Stomach (tissue), 9 donors: ENCODE data around the gene KSR2. TPM values are rescaled to one million over a fixed set of nuclear protein-coding genes. Genes with fewer than 3 reads are reported as not detected.

Experiments used
- DNase-seq, 2 donors: peaks; one replicate each; pipeline versions ENCODE4 v3.0.0 to v3.0.0-alpha.2; 2013 to 2019
- H3K27ac ChIP-seq, 5 donors: fragments of 200-600 bp in 4 of 5; sonication (generic) in 4 of 5; one replicate each; pipeline ENCODE4 v1.5.1; 2013 to 2019; ENCODE audit warnings: mild to moderate bottlenecking in 1 of 5, moderate library complexity in 1 of 5
- H3K27me3 ChIP-seq, 3 donors: fragments of 200-600 bp; sonication (generic); one replicate each; pipeline ENCODE4 v1.5.1; 2017 to 2019; ENCODE audit warnings: mixed run types in 1 of 3
- H3K36me3 ChIP-seq, 4 donors: fragments of 200-600 bp; sonication (generic); 1 replicate in 3 of 4; 2 replicates in 1 of 4; pipeline ENCODE4 v1.5.1; 2016 to 2019
- H3K4me1 ChIP-seq, 4 donors: fragments of 200-600 bp; sonication (generic); one replicate each; pipeline ENCODE4 v1.5.1; 2016 to 2019
- H3K4me3 ChIP-seq, 4 donors: fragments of 200-600 bp; sonication (generic) in 3 of 4; one replicate each; pipeline ENCODE4 v1.5.1; 2016 to 2019; ENCODE audit warnings: mild to moderate bottlenecking in 1 of 4
- H3K9me3 ChIP-seq, 4 donors: fragments of 200-600 bp; sonication (generic); one replicate each; pipeline ENCODE4 v1.5.1; 2016 to 2019
- CTCF ChIP-seq, 7 experiments: fragments of 450-650 bp in 4 of 7; fragments of 200-600 bp in 3 of 7; sonication (generic) in 3 of 7; IDR thresholded peaks; one replicate each; pipeline ENCODE4 v1.5.1; 2016 to 2019; ENCODE audit warnings: antibody characterized with exemption in 7 of 7, control low read depth in 2 of 7, mild to moderate bottlenecking in 1 of 7
- EP300 ChIP-seq: sonication (generic); formaldehyde crosslinking; IDR thresholded peaks from one replicate; pipeline ENCODE4 v1.6.1; 2017; ENCODE audit warnings: antibody characterized with exemption
- POLR2A ChIP-seq, 4 donors: fragments of 450-650 bp; IDR thresholded peaks; one replicate each; pipeline ENCODE4 v1.6.1; 2016; ENCODE audit warnings: antibody characterized with exemption in 4 of 4, control low read depth in 2 of 4, mild to moderate bottlenecking in 1 of 4, moderate library complexity in 1 of 4
- POLR2AphosphoS5 ChIP-seq, 3 donors: sonication (generic); formaldehyde crosslinking; IDR thresholded peaks; one replicate each; pipeline ENCODE4 v1.6.1; 2016; ENCODE audit warnings: antibody characterized with exemption in 3 of 3
- WGBS, 5 donors: extraction: QIAGEN DNeasy Blood & Tissue Kit in 3 of 5; methylation state at CpG; one replicate each; pipeline versions ENCODE4 v1.1.5 to v1.1.7; 2013 to 2018; 5-methylcytosine and 5-hydroxymethylcytosine counted together
- intact Hi-C: fragments of 100-400 bp; cut with DNase I; formaldehyde crosslinking; loops from one replicate; pipeline ENCODE4 v1.15.1; 2023; ENCODE audit warnings: low total_unique reads
- polyA plus RNA-seq, 3 donors: library from polyadenylated mRNA; stranded (reverse); fragments of 200-250 nt; gene quantifications; one replicate each; pipeline ENCODE4 v1.2.3, GENCODE V29; 2013
- total RNA-seq, 5 donors: library from RNA; depleted of rRNA; stranded (reverse); fragments of >200 nt; gene quantifications; one replicate each; pipeline versions ENCODE4 v1.1.0 to v1.2.3, GENCODE V29; 2014 to 2016
- donor health status: healthy with polysubstance abuse.
- donor health status: Bipolar disorder and iron deficiency.
- donor health status: healthy.

The KSR2 gene
- total and polyA plus RNA-seq, 8 donors, result 0.03 to 1.4 (median 0.26) TPM; not detected in 2

DNA sequence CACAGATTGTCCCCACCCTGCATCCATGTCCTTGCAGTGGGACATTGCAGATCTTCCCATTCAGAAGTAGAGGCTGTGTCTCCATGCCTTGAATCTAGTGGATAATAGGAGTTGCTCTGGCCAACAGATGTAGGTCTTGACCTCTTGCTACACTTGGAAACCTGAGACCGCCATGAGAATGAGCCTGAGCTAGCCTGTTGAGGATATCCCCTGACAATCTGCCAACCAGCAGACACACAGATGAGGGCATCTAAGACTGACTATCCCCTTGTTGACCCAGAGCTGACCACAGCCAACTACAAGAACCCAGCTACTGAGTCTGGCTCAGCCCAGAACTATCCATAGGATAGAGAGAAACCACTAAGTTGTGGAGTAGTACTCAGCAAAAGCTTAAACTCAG is 446.2 kb downstream of the KSR2 start:
- 67 to 100% (median 78%) methylated on average over 1 of the region's 1 CpG for WGBS, 5 donors
- Histone ChIP-seq H3K4me3 (no peak overlapping the region), H3K27me3 (no peaks in the 10 kb centered on the region), H3K4me1 (peaks cover 0 to 7% (median 3%) of the 10 kb centered on the region in 4 donors), H3K36me3 (no peaks in the 10 kb centered on the region), H3K9me3 (no peaks in the 10 kb centered on the region), H3K27ac (no peak overlapping the region)
- DNase-seq, result no peak
- intact Hi-C loops, result no loop called here
- TF ChIP-seq EP300, result no peak
- TF ChIP-seq POLR2A (IDR thresholded peaks at IDR 0.05), result no peak
- no peak for TF ChIP-seq POLR2AphosphoS5 (IDR thresholded peaks at IDR 0.05)
- TF ChIP-seq CTCF (IDR thresholded peaks at IDR 0.05), result no peak

GRCh38 chr12:117521867-117522266 is 446.9 kb downstream of the KSR2 start:
- Histone ChIP-seq H3K27ac (no peak overlapping the region), H3K27me3 (no peaks in the 10 kb centered on the region), H3K9me3 (peaks cover 0 to 3% (median 0%) of the 10 kb centered on the region in 4 donors), H3K36me3 (no peaks in the 10 kb centered on the region), H3K4me1 (peaks cover 0 to 7% (median 3%) of the 10 kb centered on the region in 4 donors), H3K4me3 (no peak overlapping the region)
- no peak for TF ChIP-seq POLR2A (IDR thresholded peaks at IDR 0.05)
- no peak for TF ChIP-seq POLR2AphosphoS5 (IDR thresholded peaks at IDR 0.05)
- TF ChIP-seq EP300, result no peak
- TF ChIP-seq CTCF (IDR thresholded peaks at IDR 0.05), result no peak
- intact Hi-C loops, result no loop called here
- WGBS, 5 donors, result 45 to 67% (median 55%) methylated on average over 5 of the region's 5 CpGs
- DNase-seq, result no peak

DNA sequence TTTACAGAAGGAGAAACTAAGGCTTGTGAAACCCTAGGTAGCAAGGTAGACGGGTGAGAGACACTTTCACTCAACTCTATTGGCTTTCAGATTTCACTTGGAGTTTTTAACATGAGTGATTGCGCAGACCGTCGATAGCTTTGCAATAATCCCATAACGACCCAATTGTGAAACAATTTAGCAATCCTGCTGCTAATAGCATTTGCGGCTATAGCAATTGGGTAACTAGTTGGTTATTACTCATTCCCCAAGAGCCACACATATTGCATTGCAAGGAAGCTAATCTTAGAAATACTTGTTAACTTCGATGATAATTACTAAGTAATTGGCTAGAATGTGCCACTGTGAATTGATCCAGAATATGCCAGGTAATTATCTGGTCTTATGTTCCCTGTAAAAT is 447.4 kb downstream of the KSR2 start:
- DNase-seq, result no peak
- Histone ChIP-seq H3K9me3 (peaks cover 0 to 3% (median 0%) of the 10 kb centered on the region in 4 donors), H3K27me3 (no peaks in the 10 kb centered on the region), H3K36me3 (no peaks in the 10 kb centered on the region), H3K4me3 (no peak overlapping the region), H3K4me1 (peaks cover 0 to 7% (median 3%) of the 10 kb centered on the region in 4 donors), H3K27ac (no peak overlapping the region)
- WGBS, 5 donors, result 60 to 75% (median 69%) methylated on average over 7 of the region's 7 CpGs
- TF ChIP-seq EP300, result no peak
- TF ChIP-seq POLR2A (IDR thresholded peaks at IDR 0.05), result no peak
- TF ChIP-seq POLR2AphosphoS5 (IDR thresholded peaks at IDR 0.05), result no peak
- TF ChIP-seq CTCF (IDR thresholded peaks at IDR 0.05), result no peak
- intact Hi-C loops, result no loop called here

- Histone ChIP-seq H3K4me1 (peaks cover 0 to 15% (median 7%) of the 10 kb centered on the region in 4 donors), H3K36me3 (no peaks in the 10 kb centered on the region), H3K27me3 (no peaks in the 10 kb centered on the region), H3K27ac (no peak overlapping the region), H3K9me3 (peaks cover 0 to 3% (median 0%) of the 10 kb centered on the region in 4 donors), H3K4me3 (no peak overlapping the region)
- TF ChIP-seq EP300 (no peak), POLR2A (IDR thresholded peaks at IDR 0.05) (no peak), CTCF (IDR thresholded peaks at IDR 0.05) (no peak), POLR2AphosphoS5 (IDR thresholded peaks at IDR 0.05) (no peak)
- intact Hi-C loops, result no loop called here
- DNase-seq, result no peak
- whole genome bisulfite sequencing, 5 donors, result 60 to 81% (median 73%) methylated on average over 11 of the region's 11 CpGs
Measured at GRCh38 chr12:117518594-117519270, 450.1 kb downstream of the KSR2 start.
